Mammary epithelial cell (primary cell): ENCODE measurements around the gene KRTAP15-1.

Source experiments
- EZH2 ChIP-seq: IDR thresholded peaks from 2 replicates; pipeline ENCODE4 v1.6.1; 2012; ENCODE audit warnings: low read length, inconsistent platforms, borderline replicate concordance
- TF ChIP-seq, protein P1 (sequence below), 2 donors: IDR thresholded peaks in 1 of 2; conservative IDR thresholded peaks in 1 of 2; 2 replicates each; pipeline ENCODE4 v1.5.1; 2011 to 2012; ENCODE audit warnings: inconsistent platforms in 2 of 2, low read length in 2 of 2, mild to moderate bottlenecking in 2 of 2, control low read depth in 1 of 2, low read depth in 1 of 2; ENCODE audit not compliant: insufficient read depth in 1 of 2; ENCODE audit errors: extremely low read depth in 1 of 2

DNA sequence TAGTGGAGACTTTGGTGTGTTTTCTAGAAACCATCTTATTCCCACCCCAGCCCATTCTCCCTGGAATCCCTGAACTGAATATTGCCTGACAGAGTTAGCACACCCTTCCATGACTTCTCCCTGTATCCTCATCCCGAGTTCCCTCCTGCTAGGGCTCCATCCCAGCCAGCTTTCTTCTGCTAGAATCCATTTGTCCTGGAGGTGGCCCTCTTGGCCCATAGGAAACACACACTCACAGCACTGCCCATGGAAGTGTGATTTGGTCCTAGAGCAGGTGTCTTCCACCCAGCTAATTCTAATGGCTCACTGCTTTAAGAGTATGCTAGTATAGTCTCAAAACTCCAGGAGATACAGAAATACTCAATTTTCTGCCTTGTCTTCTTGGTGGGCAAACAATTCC lies 4.1 kb downstream of the KRTAP15-1 start:
- no peak for TF ChIP-seq EZH2
- TF ChIP-seq, protein P1, sequence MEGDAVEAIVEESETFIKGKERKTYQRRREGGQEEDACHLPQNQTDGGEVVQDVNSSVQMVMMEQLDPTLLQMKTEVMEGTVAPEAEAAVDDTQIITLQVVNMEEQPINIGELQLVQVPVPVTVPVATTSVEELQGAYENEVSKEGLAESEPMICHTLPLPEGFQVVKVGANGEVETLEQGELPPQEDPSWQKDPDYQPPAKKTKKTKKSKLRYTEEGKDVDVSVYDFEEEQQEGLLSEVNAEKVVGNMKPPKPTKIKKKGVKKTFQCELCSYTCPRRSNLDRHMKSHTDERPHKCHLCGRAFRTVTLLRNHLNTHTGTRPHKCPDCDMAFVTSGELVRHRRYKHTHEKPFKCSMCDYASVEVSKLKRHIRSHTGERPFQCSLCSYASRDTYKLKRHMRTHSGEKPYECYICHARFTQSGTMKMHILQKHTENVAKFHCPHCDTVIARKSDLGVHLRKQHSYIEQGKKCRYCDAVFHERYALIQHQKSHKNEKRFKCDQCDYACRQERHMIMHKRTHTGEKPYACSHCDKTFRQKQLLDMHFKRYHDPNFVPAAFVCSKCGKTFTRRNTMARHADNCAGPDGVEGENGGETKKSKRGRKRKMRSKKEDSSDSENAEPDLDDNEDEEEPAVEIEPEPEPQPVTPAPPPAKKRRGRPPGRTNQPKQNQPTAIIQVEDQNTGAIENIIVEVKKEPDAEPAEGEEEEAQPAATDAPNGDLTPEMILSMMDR (conservative IDR thresholded peaks at IDR 0.05 in 1 of 2, IDR thresholded peaks at IDR 0.05 in 1 of 2; ENCODE audit: extremely low read depth in 1 of 2, insufficient read depth in 1 of 2, low read depth in 1 of 2, low read length in 2 of 2): peak in 1 of 2 donors; percentile 52
